ENCODE measurements around the gene DAPK3. TPM values are rescaled to one million over a fixed set of nuclear protein-coding genes. Genes with fewer than 3 reads are reported as not detected.

Gene DAPK3
- total RNA-seq, 1 experiment from 2014 or later = 38.1 TPM

DNA sequence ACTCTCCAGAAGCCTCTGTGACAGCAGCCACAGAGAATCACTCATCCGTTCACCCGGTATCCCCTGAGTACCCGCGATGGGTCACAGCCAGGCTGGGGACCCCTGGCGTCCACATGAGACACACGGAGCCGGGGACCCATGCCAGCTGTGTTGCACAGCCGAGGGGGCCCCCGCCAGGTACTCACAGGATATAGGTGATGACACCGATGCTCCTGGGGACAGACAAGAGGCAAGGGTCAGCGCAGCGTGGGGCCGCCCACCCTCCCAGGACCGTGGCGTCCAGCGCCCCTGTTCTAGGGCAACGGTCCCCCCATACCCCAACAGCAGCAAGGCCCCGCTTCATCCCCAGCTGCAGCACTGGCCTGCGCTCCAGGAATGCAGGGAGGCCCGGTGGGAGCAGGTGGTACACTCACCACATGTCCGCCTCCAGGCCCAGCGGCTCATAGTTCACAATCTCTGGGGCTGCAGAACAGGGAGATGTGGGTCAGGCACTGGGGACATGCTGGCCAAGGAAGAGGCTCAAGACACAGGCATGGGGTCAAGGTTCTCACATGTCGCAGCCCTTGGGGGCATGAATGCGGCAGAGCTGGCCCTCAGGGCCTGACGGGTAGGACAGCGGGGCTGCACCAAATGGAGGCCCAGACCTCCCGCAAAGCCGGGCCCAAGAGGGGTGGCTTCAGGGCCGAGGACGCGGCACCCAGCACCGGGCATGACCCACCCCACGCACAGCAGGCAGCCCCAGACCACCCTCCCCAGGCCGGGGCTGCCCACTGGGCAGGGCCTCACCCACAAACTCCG is 7.2 kb downstream of the DAPK3 start:
- DNase-seq = no peak
- Histone ChIP-seq H3K27ac (no peak overlapping the region), H3K79me2 (ENCODE audit: low read depth) (peaks cover 20% of the 10 kb centered on the region), H3F3A (ENCODE audit: insufficient read depth, low read depth) (peaks cover 9% of the 10 kb centered on the region; the same call in 1 of the 2 replicates), H4K20me1 (ENCODE audit: insufficient read depth) (peaks cover 18% of the 10 kb centered on the region), H3K4me2 (no peak overlapping the region), H3K4me3 (no peak overlapping the region), H3K4me1 (replicated peaks; ENCODE audit: insufficient read depth) (peaks cover 7% of the 10 kb centered on the region), H3K36me3 (ENCODE audit: low read depth) (0 out of 2 replicates have a peak, but pooled peaks cover 6% of the 10 kb centered on the region), H3K9me3 (ENCODE audit: insufficient read depth, low read depth) (no peaks in the 10 kb centered on the region), H3K9me2 (ENCODE audit: insufficient read depth) (no peaks in the 10 kb centered on the region), H2AFZ (no peak overlapping the region), H3K27me3 (ENCODE audit: insufficient read depth, low read depth) (no peaks in the 10 kb centered on the region)
- intact Hi-C loops (cut with micrococcal nuclease; ENCODE audit: unreplicated experiment) = no loop called here
- TF ChIP-seq EZH2 (IDR thresholded peaks at IDR 0.05; ENCODE audit: low read depth) = no peak
- no TSS peak for BruUV-seq (replicated peaks)
- POLR2A ChIA-PET (ENCODE audit: unreplicated experiment) = no interaction called here
- CTCF ChIA-PET = no interaction called here

DNA sequence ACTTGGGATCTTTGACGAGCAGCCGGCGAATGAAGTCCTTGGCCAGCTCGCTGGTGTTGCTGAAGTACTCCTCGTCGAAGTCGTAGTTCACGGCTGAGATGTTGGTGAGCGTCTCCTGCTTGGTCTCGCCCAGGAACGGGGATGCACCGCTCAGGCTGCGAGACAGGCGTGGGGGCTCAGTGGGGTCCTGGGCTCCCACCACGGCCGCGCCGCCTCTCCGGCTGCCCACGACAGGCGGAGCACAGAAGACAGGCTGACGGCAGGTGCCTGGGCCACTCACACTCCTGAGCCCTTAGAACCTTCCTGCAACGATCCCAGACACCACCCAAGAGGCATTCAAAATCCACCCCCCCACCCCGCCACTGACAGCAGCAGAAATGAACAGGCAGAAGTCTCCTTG is 9.9 kb downstream of the DAPK3 start:
- BruUV-seq (replicated peaks) = no TSS peak
- ChIA-PET CTCF (no interaction called here), POLR2A (ENCODE audit: unreplicated experiment) (no interaction called here)
- Histone ChIP-seq H3K4me2 (no peak overlapping the region), H3K27ac (no peak overlapping the region), H3K4me3 (no peak overlapping the region), H3K4me1 (replicated peaks; ENCODE audit: insufficient read depth) (no peaks in the 10 kb centered on the region), H4K20me1 (ENCODE audit: insufficient read depth) (peaks cover 3% of the 10 kb centered on the region; the same call in 1 of the 2 replicates), H3K27me3 (ENCODE audit: insufficient read depth, low read depth) (no peaks in the 10 kb centered on the region), H3F3A (ENCODE audit: insufficient read depth, low read depth) (peaks cover 3% of the 10 kb centered on the region; the same call in 1 of the 2 replicates), H3K36me3 (ENCODE audit: low read depth) (no peaks in the 10 kb centered on the region), H2AFZ (no peak overlapping the region), H3K79me2 (ENCODE audit: low read depth) (no peaks in the 10 kb centered on the region), H3K9me2 (ENCODE audit: insufficient read depth) (no peaks in the 10 kb centered on the region), H3K9me3 (ENCODE audit: insufficient read depth, low read depth) (no peaks in the 10 kb centered on the region)
- TF ChIP-seq CTCF (conservative IDR thresholded peaks at IDR 0.05) = no peak
- TF ChIP-seq EZH2 (IDR thresholded peaks at IDR 0.05; ENCODE audit: low read depth) = no peak
- no peak for DNase-seq
- intact Hi-C loops (cut with micrococcal nuclease; ENCODE audit: unreplicated experiment) = no loop called here

- TF ChIP-seq CTCF (conservative IDR thresholded peaks at IDR 0.05) (no peak), EZH2 (IDR thresholded peaks at IDR 0.05; ENCODE audit: low read depth) (no peak)
- DNase-seq = no peak
- Histone ChIP-seq H3K4me1 (replicated peaks; ENCODE audit: insufficient read depth) (no peaks in the 10 kb centered on the region), H4K20me1 (ENCODE audit: insufficient read depth) (no peaks in the 10 kb centered on the region), H3K36me3 (ENCODE audit: low read depth) (no peaks in the 10 kb centered on the region), H3F3A (ENCODE audit: insufficient read depth, low read depth) (peaks cover 3% of the 10 kb centered on the region; the same call in 1 of the 2 replicates), H3K4me3 (no peak overlapping the region), H3K27ac (no peak overlapping the region), H3K9me3 (ENCODE audit: insufficient read depth, low read depth) (no peaks in the 10 kb centered on the region), H3K27me3 (ENCODE audit: insufficient read depth, low read depth) (no peaks in the 10 kb centered on the region), H3K79me2 (ENCODE audit: low read depth) (no peaks in the 10 kb centered on the region), H3K4me2 (no peak overlapping the region), H2AFZ (no peak overlapping the region), H3K9me2 (ENCODE audit: insufficient read depth) (no peaks in the 10 kb centered on the region)
- CTCF ChIA-PET = no interaction called here
- POLR2A ChIA-PET (ENCODE audit: unreplicated experiment) = no interaction called here
- intact Hi-C loops (cut with micrococcal nuclease; ENCODE audit: unreplicated experiment) = no loop called here
- BruUV-seq (replicated peaks) = no TSS peak
Observed at GRCh38 chr19:3959766-3960131, 11.2 kb downstream of the DAPK3 start.

Data from PC-9 (cell line).